H1 (cell line): ENCODE measurements around the gene ZNF747. TPM values are rescaled to one million over a fixed set of nuclear protein-coding genes. Genes with fewer than 3 reads are reported as not detected.

Source experiments
- CHD7 ChIP-seq: fragments of 300-600 bp; sonication (generic); IDR thresholded peaks from 2 replicates; pipeline ENCODE4 v1.7.1; 2012; ENCODE audit warnings: low read length, moderate library complexity, mild to moderate bottlenecking, inconsistent platforms; ENCODE audit not compliant: insufficient replicate concordance
- HDAC6 ChIP-seq: IDR thresholded peaks from one replicate; pipeline ENCODE4 v1.7.1; 2012; ENCODE audit warnings: low read depth, mild to moderate bottlenecking, inconsistent platforms, low read length, moderate library complexity
- RNF2 ChIP-seq: fragments of 200-900, 300-1000 bp; sonication (generic); IDR thresholded peaks from 2 replicates; pipeline ENCODE4 v1.7.1; 2016; ENCODE audit warnings: borderline replicate concordance, low read depth, mild to moderate bottlenecking, antibody characterized with exemption, low read length; ENCODE audit not compliant: poor library complexity, severe bottlenecking; ENCODE audit errors: missing control alignments
- SIN3A ChIP-seq, 2 experiments: IDR thresholded peaks in 1 of 2; conservative IDR thresholded peaks in 1 of 2; 2 replicates each; pipeline ENCODE4 v1.6.1; 2011 to 2012; ENCODE audit warnings: low read length in 2 of 2, improper control_type of control experiment in 1 of 2, low read depth in 1 of 2, mild to moderate bottlenecking in 1 of 2
- SIX5 ChIP-seq: IDR thresholded peaks from 2 replicates; pipeline ENCODE4 v1.6.1; 2011; ENCODE audit warnings: mild to moderate bottlenecking, low read depth, low read length
- TAF1 ChIP-seq: IDR thresholded peaks from 2 replicates; pipeline ENCODE4 v1.6.1; 2011; ENCODE audit warnings: mild to moderate bottlenecking, low read depth, low read length
- USF2 ChIP-seq: IDR thresholded peaks from 2 replicates; pipeline ENCODE4 v1.6.1; 2011; ENCODE audit warnings: low read length, improper control_type of control experiment
- ZNF274 ChIP-seq: IDR thresholded peaks from 2 replicates; pipeline ENCODE4 v1.7.0; 2012; ENCODE audit warnings: low read length, borderline replicate concordance; ENCODE audit errors: extremely low read depth
- polyA plus RNA-seq, 7 experiments: library from polyadenylated mRNA; depleted of rRNA in 3 of 7; stranded (reverse) in 5 of 7; unstranded in 2 of 7; fragments of >200 nt in 5 of 7; fragments of 200-250 nt in 2 of 7; gene quantifications; 1 replicate in 5 of 7; 2 replicates in 1 of 7; 4 replicates in 1 of 7; pipeline versions ENCODE4 v1.2.1 to v1.2.3, GENCODE V29; 2011 to 2013; ENCODE audit warnings: missing spikeins in 2 of 7, mixed read lengths in 2 of 7
- total RNA-seq: library from RNA; stranded (reverse); fragmentation: NEBNext Ultra II Directional; extraction: Animal tissue kit (Norgen Biotek cat#: 25700); gene quantifications from 2 replicates; pipeline ENCODE4 v1.2.1, GENCODE V29; 2021

Gene ZNF747
- total and polyA plus RNA-seq, 2 of the 8 experiments (the other 6 are each of a cell fraction or from before 2014, with no cell fraction given), result 9.9 to 10.3 TPM

GRCh38 chr16:30555315-30556124 is 20.9 kb upstream of the ZNF747 start (continued):
- no peak for TF ChIP-seq SIN3A (conservative IDR thresholded peaks at IDR 0.05 in 1 of 2, IDR thresholded peaks at IDR 0.05 in 1 of 2; ENCODE audit: low read depth in 1 of 2, low read length in 2 of 2)
- no peak for TF ChIP-seq USF2
- TF ChIP-seq SIX5, result no peak
- TF ChIP-seq CHD7, result no peak
- TF ChIP-seq ZNF274, result no peak
- no peak for TF ChIP-seq TAF1
- no peak for TF ChIP-seq RNF2
- no peak for TF ChIP-seq HDAC6
